GM21717 (cell line): ENCODE results near the gene SMIM24.
"Not testable (repeated sequence)": the region's sequence is repeated elsewhere in the genome, so short reads cannot be mapped to it uniquely, and the experiment has no call there.

Experiments used
- ATAC-seq: cut with Tn5 transposase; IDR thresholded peaks from one replicate; pipeline ENCODE4 v1.9.1; 2021; ENCODE audit warnings: mild to moderate bottlenecking, moderate library complexity; ENCODE audit not compliant: unreplicated experiment

SMIM24 gene

DNA sequence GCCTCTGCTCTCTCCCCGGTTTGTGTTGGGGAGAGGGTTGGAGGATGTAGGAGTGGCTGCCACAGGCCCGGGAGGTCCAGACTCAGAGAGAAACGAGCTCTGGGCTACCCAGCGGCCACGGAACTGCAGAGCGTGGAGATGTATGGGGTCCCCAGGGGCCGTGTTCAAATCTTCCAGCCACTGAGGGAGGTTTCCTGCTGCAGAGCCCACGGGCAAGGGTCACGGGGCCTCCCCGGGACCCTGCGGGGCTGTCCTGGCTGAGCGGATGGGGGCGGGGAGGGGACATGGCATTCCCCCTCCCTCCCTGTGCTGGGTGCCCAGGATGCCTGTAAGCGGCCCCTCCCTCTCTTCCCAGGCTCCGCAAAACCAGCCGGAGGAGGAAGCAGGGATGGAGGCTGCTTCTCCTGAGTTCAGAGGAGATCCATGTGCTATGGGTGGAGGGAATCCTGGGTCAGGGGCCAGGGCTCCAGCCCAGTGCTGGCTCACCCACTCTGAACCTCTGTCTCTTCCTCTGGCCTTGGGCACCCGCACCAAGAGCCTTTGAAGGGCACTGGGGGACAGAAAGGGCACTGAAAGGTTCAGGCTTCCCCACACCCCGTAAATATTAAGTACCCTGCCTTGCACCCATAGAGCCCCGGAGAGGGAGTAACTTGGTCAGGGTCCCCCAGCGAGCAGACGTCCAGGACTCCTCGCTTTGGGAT, 22.6 kb downstream of the SMIM24 start:
- no peak for ATAC-seq

DNA sequence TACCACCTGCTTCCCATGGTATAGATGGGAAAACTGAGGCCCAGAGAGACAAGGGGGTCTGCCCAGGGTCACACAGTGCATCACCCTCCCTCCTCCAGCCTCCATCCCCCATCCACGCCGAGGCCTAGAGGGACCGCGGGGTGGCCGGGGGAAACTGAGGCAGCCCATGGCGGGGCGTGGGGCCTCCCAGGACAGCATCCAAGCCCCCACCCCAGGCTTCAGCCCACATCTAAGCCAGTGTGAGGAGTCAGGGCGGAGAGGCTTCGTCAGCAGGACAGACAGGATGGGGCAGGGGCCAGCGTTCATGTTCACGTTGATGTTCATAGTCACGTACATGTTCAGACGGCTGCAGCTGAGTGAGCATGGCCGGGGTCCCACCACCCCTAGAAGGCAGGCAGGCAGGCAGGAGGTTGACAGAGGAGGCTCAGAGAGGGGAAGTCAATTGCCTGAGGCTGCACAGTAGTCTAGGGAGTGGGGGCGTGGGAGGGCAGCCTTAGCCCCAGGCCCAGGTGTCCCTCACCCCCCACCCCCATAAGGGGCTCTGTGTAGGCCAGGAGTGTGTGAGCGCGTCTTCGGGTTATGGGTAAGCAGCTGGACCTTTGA, 23.3 kb downstream of the SMIM24 start:
- ATAC-seq, result no peak

DNA sequence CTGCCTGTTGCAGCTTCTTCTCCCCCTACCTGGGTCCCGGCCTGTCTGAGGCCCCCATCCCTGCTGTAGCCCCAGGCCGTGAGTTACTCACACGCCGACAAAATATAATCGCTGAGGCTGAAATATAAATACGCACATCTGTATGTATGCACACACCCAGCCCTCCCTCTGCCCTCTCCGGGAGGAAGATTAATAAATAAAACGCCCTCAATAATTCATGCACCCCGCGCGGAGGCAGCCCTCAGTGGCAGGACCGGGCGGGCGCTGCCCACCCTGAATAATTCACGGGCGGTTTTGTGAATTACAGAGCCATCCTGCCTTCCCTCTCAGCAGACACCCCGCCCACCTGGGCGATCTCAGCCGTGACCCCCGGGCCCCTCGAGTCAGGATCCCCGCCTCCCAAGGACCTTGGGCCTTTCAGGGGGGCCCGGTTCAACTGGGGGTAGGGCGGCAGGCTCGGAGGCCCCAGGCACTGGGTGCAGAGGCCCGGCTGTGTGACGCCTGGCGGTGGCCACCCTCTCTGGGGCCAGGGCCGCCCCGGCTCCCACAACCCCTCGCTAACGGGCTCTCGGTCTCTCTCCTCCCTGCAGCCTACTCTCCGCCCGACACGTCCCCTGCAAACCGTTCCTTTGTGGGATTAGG, 24.2 kb downstream of the SMIM24 start:
- ATAC-seq, result no peak

DNA sequence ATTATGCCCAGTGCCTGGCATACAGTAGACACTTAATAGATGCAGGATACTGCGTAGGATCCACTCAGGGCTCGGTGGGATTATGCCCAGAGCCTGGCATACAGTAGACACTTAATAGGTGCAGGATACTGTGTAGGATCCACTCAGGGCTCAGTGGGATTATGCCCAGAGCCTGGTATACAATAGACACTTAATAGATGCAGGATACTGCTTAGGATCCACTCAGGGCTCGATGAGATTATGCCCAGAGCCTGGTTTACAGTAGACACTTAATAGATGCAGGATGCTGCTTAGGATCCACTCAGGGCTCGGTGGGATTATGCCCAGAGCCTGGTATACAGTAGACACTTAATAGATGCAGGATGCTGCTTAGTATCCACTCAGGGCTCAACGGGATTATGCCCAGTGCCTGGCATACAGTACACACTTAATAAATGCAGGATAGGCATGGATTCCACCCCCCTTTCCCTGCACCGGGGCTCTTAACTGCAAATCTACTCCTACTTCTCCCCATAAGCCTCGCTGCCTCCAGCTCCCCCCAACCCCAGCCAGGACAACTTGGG, 24.9 kb downstream of the SMIM24 start:
- no peak for ATAC-seq

DNA sequence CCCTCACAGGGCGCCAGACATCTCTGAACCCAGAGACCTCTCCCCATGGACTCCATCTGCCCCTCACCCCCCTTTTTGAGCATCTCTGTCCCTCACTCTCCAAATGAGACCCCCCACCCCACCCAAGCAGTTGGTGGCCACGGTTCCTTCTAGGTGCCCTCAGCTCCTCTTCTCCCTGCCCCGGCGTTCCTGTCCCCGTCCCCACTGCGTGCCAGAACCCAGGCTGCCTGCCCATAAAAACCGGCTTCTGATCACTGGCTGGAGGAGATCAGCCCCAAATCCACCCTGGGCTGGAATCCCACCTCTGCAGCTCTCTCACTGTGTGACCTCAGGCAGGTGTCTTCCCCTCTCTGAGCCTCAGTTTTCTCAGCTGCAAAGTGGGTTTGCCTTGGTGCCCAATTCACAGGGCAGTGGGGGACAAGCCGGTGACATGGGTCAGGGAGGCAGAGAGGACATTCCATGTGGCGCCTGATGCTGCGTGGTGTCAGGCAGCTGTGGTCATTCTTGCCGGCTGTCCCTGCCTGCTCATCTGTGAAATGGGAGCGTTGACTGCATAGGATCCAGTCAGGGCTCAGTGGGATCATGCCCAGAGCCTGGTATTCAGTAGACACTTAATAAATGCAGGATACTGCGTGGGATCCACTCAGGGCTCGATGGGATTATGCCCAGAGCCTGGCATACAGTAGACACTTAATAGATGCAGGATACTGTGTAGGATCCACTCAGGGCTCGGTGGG, 25.5 kb downstream of the SMIM24 start:
- no peak for ATAC-seq

DNA sequence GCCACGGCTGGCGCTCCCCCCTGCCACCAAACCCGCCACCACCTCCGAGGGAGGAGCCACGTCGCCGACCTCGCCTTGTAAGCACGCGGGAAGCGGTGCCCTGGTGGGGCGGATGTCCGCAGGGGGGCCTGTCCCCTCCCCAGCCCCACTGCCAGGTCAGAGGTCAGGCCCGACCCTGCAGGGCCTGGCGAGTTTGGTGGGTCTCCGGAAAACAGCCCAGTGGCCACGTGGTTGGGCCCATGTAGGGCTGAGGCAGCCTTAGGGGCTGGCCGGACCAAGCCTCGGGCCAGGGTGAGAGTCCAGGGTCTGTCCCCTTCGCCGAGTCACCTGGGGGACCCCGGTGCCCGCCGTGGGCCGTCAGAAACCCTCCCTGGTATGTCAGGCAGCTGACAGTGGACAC, 26.5 kb downstream of the SMIM24 start:
- ATAC-seq, result no peak

DNA sequence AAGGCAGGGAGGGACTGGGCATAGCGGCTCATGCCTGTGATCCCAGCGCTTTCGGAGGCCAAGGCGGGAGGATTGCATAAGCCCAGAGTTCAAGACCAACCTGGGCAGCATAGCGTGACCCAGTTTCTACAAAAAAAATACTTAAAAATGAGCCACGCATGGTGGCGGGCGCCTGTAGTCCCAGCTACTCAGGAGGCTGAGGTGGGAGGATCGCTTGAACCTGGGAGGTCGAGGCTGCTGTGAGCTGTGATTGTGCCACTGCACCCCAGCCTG, 27.4 kb downstream of the SMIM24 start:
- ATAC-seq, result not testable (repeated sequence)

DNA sequence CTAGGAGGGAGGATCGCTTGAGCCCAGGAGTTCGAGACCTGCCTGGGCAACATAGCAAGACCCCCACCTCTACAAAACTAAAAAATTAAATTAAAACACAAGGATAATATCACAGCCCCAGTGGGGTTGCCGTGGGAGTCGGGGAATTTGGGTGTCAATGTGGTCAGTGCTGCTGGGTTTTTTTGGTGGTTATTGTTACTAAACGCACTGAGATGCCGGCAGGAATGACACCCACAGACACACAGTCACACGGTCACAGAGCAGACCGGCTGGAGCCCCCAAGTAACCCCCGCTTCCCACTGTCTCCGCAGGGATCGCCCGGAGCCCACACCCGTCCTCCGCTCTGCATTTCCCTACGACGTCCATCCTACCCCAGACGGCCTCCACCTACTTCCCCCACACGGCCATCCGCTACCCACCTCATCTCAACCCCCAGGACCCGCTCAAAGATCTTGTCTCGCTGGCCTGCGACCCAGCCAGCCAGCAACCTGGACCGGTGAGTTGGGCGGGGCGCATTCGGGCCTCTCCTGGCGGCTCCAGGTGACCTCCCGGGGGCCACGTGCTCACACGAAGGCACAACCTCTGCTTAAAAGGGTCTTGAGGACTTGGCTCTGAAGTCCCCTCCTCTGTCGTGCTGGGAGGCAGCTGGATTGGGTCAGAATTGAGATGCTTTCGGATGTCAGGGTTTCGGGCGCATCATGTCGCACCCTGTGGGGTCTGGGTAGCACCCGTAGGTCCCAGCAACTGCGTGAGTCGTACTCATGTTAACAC, 28.0 kb downstream of the SMIM24 start:
- ATAC-seq, result no peak

DNA sequence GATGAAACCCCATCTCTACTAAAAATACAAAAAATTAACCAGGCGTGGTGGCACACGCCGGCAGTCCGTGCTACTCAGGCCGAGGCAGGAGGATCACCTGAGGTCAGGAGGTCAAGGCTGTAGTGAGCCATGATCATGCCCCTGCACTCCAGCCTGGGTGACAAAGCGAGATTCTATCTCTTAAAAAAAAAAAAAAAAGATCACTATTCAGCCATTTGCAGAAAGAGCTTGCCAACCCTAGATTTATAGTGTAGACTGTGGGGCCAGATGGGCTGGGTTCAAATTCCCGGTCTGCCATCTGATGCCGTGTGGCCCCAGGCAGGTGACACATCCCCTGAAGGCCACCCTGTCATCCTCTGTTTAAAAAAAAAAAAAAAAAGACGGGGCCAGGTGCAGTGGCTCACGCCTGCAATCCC, 28.9 kb downstream of the SMIM24 start:
- no peak for ATAC-seq

DNA sequence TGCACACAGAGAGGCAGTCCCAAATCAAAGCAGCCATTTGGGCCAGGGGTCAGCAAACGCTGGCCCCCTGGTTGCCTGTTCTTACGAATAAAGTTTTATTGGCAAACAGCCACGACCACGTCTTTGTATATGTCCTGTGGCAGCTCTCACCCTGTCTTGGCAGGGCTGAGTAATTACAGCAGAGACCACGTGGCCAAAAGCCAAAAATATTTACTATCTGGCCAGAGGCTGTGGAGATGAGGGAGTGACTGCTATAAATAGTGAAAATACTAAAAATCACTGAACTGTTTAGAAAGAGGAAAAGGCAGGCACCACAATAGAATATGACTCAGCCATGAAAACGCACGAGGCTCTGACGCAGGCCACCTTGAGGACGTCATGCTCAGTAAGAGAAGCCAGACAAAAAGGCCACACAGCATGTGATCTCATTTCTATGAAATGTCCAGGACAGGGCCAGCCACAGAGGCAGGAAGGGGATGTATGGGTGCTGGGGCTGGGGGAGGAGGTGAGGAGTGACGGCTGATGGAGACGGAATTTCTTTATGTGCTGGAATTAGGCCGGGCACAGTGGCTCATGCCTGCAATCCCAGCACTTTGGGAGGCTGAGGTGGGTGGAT, 29.4 kb downstream of the SMIM24 start:
- no peak for ATAC-seq

DNA sequence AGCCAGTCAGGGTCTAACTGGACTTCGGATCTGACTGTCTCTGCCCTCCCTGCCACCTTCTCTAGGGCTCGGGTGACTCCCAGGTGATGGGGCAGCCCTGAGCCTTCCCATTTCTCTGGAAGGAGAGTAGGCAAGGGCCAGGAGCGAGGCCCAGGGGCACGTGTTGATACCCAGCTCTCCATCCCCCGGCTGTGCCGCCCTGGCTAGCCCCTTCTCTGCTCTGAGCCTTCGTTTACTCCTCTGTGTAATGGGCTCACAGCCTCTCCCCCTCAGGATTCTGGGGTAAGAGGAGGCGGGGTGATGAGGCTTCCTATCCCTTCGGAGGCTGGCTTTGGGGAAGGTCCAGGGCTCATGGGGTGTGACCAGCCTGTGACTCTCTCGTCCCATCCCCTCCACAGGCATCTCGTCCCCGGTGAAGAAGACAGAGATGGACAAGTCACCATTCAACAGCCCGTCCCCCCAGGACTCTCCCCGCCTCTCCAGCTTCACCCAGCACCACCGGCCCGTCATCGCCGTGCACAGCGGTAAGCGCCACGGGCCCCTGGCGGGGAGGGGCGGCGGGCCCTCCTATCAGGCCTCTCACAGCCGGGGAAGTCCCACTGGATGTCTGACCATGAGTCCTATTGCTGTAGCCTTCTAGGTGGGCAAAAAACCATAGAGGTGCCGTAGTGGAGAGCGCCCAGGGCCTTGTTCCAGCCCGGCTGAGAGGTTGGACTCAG, 31.6 kb downstream of the SMIM24 start:
- no peak for ATAC-seq

DNA sequence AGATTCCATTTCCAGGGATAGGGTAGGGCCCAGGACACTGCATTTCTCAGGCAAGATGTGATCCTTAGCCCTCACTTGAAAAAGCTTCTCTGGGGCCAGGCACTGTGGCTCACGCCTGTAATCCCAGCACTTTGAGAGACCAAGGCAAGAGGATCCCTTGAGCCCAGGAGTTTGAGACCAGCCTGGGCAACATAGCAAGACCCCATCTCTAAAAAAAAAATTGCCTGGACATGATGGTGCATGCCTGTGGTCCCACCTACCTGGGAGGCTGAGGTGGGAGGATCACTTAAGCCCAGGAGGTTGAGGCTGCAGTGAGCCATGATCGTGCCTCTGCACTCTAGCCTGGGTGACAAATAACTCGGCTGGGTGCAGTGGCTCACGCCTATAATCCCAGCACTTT, 33.7 kb downstream of the SMIM24 start:
- not testable (repeated sequence) for ATAC-seq

DNA sequence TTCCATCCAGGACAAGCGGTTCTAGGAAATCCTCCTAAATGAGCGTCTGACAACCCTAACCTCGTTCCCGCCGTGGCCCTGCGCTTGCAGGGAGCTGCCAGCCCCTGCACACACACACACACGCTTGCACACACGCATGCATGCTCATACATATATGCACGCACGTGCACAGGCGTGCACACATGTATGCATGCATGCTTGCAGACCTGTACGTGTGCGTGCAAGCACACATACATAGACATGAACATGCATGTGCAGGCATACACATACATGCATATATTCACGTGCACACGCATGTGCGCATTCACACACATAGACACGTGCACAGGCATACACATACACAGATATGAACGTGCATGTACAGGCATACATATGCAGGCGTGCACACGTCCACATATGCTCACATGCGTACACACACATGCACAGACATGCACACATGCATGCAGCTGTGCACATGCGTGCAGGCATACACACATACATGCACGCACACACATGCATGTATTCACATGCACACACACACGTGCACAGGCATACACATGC, 35.6 kb downstream of the SMIM24 start:
- ATAC-seq, result no peak

DNA sequence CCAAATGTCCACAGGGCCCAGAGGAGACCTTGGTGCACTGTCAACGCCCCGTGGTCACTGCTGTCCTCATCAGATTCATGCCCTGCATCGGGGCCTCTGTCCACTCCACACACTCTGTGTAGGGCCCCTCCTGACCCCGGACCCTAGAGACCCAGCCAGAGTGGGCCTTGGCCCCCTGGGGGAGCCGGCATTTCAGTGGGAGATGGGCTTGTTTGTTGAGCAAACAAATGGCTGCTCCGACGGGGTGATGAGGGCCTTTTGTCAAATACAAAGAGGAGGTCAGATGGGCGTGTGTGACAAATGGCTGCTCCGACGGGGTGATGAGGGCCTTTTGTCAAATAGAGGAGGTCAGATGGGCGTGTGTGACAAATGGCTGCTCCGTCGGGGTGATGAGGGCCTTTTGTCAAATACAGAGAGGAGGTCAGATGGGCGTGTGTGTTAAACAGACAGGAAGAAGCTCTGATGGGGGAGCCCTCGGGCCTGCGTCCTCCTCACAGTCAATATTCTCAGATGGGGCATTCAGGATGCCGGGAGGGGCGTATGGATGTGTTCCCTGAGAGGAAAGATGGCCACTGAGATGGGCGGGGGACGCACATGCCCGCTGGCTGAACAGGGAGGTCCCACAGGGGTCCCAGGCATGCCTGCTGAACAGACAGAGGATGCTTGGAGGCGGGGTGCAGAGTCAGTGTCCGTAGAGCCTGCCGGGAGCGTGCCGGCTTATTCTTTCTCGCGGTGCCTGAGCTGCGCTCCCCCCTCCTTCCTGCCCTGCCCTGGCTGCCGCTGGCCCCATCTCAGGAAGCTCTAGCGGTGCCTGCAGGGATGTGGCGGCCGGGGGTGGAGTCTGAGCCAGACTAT, 36.3 kb downstream of the SMIM24 start:
- no peak for ATAC-seq

DNA sequence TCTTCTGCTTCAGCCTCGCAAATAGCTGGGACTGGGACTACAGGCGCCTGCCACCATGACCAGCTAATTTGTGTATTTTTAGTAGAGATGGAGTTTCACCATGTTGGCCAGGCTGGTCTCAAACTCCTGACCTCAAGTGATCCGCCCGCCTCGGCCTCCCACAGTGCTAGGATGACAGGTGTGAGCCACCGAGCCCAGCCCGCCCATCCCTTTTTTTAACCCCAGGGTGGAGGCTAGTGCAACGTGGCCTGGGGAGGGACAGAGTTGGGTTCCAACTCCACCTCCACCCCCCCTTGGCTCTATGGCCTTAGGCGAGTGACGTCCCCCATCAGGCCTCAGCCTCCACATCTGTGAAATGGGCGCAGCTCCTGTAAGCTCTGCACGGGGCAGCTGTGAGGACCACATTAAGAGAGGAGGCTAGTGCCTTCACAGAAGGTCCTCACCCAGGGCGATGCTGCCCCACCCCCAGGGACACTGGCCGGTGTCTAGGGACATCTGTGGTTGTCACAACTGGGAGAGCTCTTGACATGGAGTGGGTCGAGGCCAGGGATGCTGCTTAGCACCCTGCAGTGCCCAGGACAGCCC, 37.7 kb downstream of the SMIM24 start:
- no peak for ATAC-seq

DNA sequence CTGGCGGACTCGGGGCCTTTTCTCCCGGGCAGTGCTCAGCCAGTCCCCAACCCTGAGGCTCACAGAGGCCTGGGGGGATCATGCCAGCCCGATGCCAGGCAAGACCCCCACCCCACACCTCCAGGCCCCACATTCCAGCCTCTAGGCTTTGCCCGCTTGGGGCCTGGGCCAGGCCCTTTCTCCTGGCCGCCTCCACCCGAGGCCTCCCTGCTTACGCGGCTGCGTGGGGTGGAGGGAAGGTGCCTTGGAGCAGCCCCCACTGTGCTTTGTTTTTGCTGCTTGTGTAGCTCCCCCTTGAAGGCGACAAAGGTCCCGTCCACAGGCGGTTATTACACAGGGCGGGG, 38.4 kb downstream of the SMIM24 start:
- no peak for ATAC-seq

DNA sequence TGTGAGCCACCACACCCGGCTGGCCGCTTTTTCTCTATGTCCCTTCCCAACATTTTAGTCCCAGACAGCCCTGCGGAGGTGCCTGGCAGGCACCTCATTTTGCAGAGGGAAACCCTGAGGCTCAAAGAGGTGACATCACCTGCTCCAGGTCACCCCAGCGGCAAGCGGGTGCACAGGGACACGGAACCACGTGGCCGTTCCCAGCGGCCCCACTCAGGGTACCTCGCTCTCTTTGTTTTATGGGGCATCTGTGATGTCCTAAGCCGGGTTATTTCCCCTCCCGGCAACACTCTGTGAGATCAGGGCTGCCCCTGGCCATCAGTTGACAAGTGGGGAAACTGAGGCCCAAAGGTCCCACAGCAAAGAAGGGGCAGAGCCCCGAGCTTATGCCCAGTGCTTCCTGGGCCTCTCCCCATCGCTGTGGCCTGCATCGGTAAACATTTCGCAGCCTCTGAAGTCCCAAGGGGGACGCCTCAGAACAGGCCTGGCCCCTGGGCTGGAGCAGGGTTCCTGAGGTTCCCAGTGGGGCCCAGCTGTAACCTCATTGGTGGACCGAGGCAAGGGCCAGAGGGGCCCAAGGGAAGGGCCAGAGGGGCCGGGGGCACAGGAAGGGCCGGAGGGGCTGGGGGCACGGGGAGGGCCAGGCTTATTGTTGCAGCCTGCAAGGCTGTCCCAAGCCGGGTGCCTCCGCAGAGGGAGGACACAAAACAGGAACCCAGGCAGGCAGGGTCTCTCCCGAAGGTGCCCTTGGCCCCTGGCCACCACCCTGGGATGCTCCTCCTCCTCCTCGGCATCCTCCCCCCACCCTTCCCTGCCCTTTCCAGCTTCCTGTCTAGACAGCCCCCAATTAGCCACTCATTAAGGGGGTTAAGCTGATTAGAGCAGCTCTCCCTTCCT, 39.0 kb downstream of the SMIM24 start:
- no peak for ATAC-seq
